ENCODE data around the gene RNASE8. TPM values are rescaled to one million over a fixed set of nuclear protein-coding genes. Genes with fewer than 3 reads are reported as not detected.

RNASE8 gene
- total RNA-seq, 2 experiments from 2014 or later: not detected

- no peak overlapping the region for H3K4me3 ChIP-seq (ENCODE audit: low read depth, low read length, poor library complexity, severe bottlenecking)
- no TSS peak for BruUV-seq (replicated peaks)
- no peaks in the 10 kb centered on the region for H3K79me2 ChIP-seq (ENCODE audit: insufficient read depth, low read depth, low read length)
- H2AFZ ChIP-seq (ENCODE audit: low read length): no peak overlapping the region
- ChIA-PET POLR2A (interaction anchor here (2.5 to 2.7 kb wide), 2 partner anchors 15 to 31 kb away, joined by 7 to 31 read pairs; no protein-coding TSS in a partner anchor), CTCF (ENCODE audit: unreplicated experiment) (interaction anchor here (1.5 kb wide), 1 partner anchor 23 kb away, joined by 7 read pairs; no protein-coding TSS in a partner anchor)
- H3K4me1 ChIP-seq (ENCODE audit: insufficient read depth, low read length, poor library complexity, severe bottlenecking): peaks cover 41% of the 10 kb centered on the region
- H3K9me3 ChIP-seq (ENCODE audit: low read length): no peaks in the 10 kb centered on the region
- H3K4me2 ChIP-seq (ENCODE audit: low read length): no peak overlapping the region
- DNase-seq (ENCODE audit: low spot score): no peak
- TF ChIP-seq EZH2phosphoT487 (IDR thresholded peaks at IDR 0.05; ENCODE audit: borderline replicate concordance, low read depth, low read length): no peak
- no peak for TF ChIP-seq CTCF (conservative IDR thresholded peaks at IDR 0.05; ENCODE audit: low read length)
- H3K36me3 ChIP-seq (ENCODE audit: insufficient read depth, low read length): no peaks in the 10 kb centered on the region
- intact Hi-C loops (cut with micrococcal nuclease; ENCODE audit: unreplicated experiment): no loop called here
- no peaks in the 10 kb centered on the region for H3K9me2 ChIP-seq (ENCODE audit: insufficient read depth, low read length)
- H3K27ac ChIP-seq (ENCODE audit: low read depth, low read length, poor library complexity, severe bottlenecking): no peak overlapping the region
- H4K20me1 ChIP-seq (ENCODE audit: insufficient read depth, low read length): no peaks in the 10 kb centered on the region
Observed at GRCh38 chr14:21072781-21073339, 15.2 kb downstream of the RNASE8 start.

- H3K79me2 ChIP-seq (ENCODE audit: insufficient read depth, low read depth, low read length): no peaks in the 10 kb centered on the region
- H2AFZ ChIP-seq (ENCODE audit: low read length): no peak overlapping the region
- H3K4me1 ChIP-seq (ENCODE audit: insufficient read depth, low read length, poor library complexity, severe bottlenecking): peaks cover 36% of the 10 kb centered on the region
- H3K4me3 ChIP-seq (ENCODE audit: low read depth, low read length, poor library complexity, severe bottlenecking): no peak overlapping the region
- H4K20me1 ChIP-seq (ENCODE audit: insufficient read depth, low read length): no peaks in the 10 kb centered on the region
- no peaks in the 10 kb centered on the region for H3K9me3 ChIP-seq (ENCODE audit: low read length)
- ChIA-PET POLR2A (no interaction called here), CTCF (ENCODE audit: unreplicated experiment) (no interaction called here)
- H3K4me2 ChIP-seq (ENCODE audit: low read length): no peak overlapping the region
- no peaks in the 10 kb centered on the region for H3K36me3 ChIP-seq (ENCODE audit: insufficient read depth, low read length)
- H3K9me2 ChIP-seq (ENCODE audit: insufficient read depth, low read length): no peaks in the 10 kb centered on the region
- no TSS peak for BruUV-seq (replicated peaks)
- DNase-seq (ENCODE audit: low spot score): no peak
- no peak overlapping the region for H3K27ac ChIP-seq (ENCODE audit: low read depth, low read length, poor library complexity, severe bottlenecking)
- intact Hi-C loops (cut with micrococcal nuclease; ENCODE audit: unreplicated experiment): no loop called here
- TF ChIP-seq EZH2phosphoT487 (IDR thresholded peaks at IDR 0.05; ENCODE audit: borderline replicate concordance, low read depth, low read length): no peak
- no peak for TF ChIP-seq CTCF (conservative IDR thresholded peaks at IDR 0.05; ENCODE audit: low read length)
Observed at GRCh38 chr14:21073921-21074320, 16.3 kb downstream of the RNASE8 start.

- Histone ChIP-seq H3K9me3 (ENCODE audit: low read length) (no peaks in the 10 kb centered on the region), H3K27ac (ENCODE audit: low read depth, low read length, poor library complexity, severe bottlenecking) (no peak overlapping the region), H3K36me3 (ENCODE audit: insufficient read depth, low read length) (no peaks in the 10 kb centered on the region), H3K9me2 (ENCODE audit: insufficient read depth, low read length) (no peaks in the 10 kb centered on the region), H3K79me2 (ENCODE audit: insufficient read depth, low read depth, low read length) (no peaks in the 10 kb centered on the region), H3K4me2 (ENCODE audit: low read length) (no peak overlapping the region), H2AFZ (ENCODE audit: low read length) (no peak overlapping the region), H3K4me3 (ENCODE audit: low read depth, low read length, poor library complexity, severe bottlenecking) (no peak overlapping the region), H3K4me1 (ENCODE audit: insufficient read depth, low read length, poor library complexity, severe bottlenecking) (peaks cover 30% of the 10 kb centered on the region), H4K20me1 (ENCODE audit: insufficient read depth, low read length) (no peaks in the 10 kb centered on the region)
- intact Hi-C loops (cut with micrococcal nuclease; ENCODE audit: unreplicated experiment): no loop called here
- DNase-seq (ENCODE audit: low spot score): no peak
- no peak for TF ChIP-seq EZH2phosphoT487 (IDR thresholded peaks at IDR 0.05; ENCODE audit: borderline replicate concordance, low read depth, low read length)
- CTCF ChIA-PET (ENCODE audit: unreplicated experiment): no interaction called here
- POLR2A ChIA-PET: no interaction called here
- BruUV-seq (replicated peaks): no TSS peak
Observed at GRCh38 chr14:21074398-21075272, 17.0 kb downstream of the RNASE8 start.

Data from OCI-LY7 (cell line).